Left ventricle myocardium inferior (tissue), 1 donor: ENCODE results near the gene A3GALT2. TPM values are rescaled to one million over a fixed set of nuclear protein-coding genes. Genes with fewer than 3 reads are reported as not detected.

ENCODE experiments used
- DNase-seq: peaks from one replicate; pipeline ENCODE4 v3.0.0-alpha.2; 2020
- H3K27ac ChIP-seq: fragments of 200-600 bp; replicated peaks from 2 replicates; pipeline ENCODE4 v1.8.0; 2021
- H3K27me3 ChIP-seq: fragments of 200-600 bp; 2 replicates; pipeline ENCODE4 v1.8.0; 2021; ENCODE audit warnings: low read depth
- H3K36me3 ChIP-seq: fragments of 200-600 bp; 2 replicates; pipeline ENCODE4 v1.8.0; 2021
- H3K4me1 ChIP-seq: fragments of 200-600 bp; 2 replicates; pipeline ENCODE4 v1.8.0; 2021
- H3K4me3 ChIP-seq: fragments of 200-600 bp; 2 replicates; pipeline ENCODE4 v1.8.0; 2021; ENCODE audit warnings: mild to moderate bottlenecking, moderate library complexity
- H3K9me3 ChIP-seq: fragments of 200-600 bp; replicated peaks from 2 replicates; pipeline ENCODE4 v1.8.0; 2021
- intact Hi-C: fragments of 100-400 bp; cut with micrococcal nuclease; formaldehyde crosslinking; loops from one replicate; pipeline ENCODE4 v1.11.0; 2022
- total RNA-seq: library from RNA; stranded (reverse); fragmentation: NEBNext Ultra II Directional; extraction: Animal tissue kit (Norgen Biotek cat#: 25700); gene quantifications from one replicate; pipeline ENCODE4 v1.2.1, GENCODE V29; 2021
- TF ChIP-seq, protein P1 (sequence below): fragments of 200-600 bp; IDR thresholded peaks from 2 replicates; pipeline ENCODE4 v1.8.0; 2021; ENCODE audit warnings: antibody characterized with exemption, mild to moderate bottlenecking, borderline replicate concordance
- donor health status: DM: no; HTN: yes; CAD: no; lungs with severe emphysema.

The A3GALT2 gene
- total RNA-seq, 1 donor from 2014 or later = not detected

DNA sequence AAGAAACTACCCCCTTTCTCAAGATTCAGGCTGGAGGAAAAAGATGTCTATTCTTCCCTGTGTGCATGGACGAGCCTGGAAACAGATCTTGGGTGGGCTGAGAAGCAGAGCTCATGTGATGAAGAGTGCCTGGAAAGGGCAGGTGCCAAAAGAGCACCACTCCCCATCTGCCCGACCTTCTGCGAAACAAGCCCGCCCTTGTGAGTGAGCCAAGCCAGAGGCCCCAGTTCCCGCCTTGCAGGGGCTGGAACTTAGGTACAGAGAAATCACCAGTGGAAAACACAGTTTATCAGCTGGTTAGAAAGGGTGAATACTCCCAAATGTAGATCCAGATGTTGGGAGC, 26.7 kb upstream of the A3GALT2 start:
- Histone ChIP-seq H3K4me1 (peaks cover 78% of the 10 kb centered on the region), H3K27me3 (no peaks in the 10 kb centered on the region), H3K27ac (peak overlapping the region; percentile 99), H3K36me3 (peaks cover 11% of the 10 kb centered on the region), H3K9me3 (no peaks in the 10 kb centered on the region), H3K4me3 (peak overlapping the region; percentile 92)
- intact Hi-C loops = no loop called here
- TF ChIP-seq, protein P1, sequence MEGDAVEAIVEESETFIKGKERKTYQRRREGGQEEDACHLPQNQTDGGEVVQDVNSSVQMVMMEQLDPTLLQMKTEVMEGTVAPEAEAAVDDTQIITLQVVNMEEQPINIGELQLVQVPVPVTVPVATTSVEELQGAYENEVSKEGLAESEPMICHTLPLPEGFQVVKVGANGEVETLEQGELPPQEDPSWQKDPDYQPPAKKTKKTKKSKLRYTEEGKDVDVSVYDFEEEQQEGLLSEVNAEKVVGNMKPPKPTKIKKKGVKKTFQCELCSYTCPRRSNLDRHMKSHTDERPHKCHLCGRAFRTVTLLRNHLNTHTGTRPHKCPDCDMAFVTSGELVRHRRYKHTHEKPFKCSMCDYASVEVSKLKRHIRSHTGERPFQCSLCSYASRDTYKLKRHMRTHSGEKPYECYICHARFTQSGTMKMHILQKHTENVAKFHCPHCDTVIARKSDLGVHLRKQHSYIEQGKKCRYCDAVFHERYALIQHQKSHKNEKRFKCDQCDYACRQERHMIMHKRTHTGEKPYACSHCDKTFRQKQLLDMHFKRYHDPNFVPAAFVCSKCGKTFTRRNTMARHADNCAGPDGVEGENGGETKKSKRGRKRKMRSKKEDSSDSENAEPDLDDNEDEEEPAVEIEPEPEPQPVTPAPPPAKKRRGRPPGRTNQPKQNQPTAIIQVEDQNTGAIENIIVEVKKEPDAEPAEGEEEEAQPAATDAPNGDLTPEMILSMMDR = no peak
- DNase-seq = no peak

GRCh38 chr1:33346927-33347649, 26.2 kb upstream of the A3GALT2 start:
- peaks cover 84% of the 10 kb centered on the region for H3K4me1 ChIP-seq
- peak overlapping the region; percentile 92 for H3K4me3 ChIP-seq
- H3K27me3 ChIP-seq = no peaks in the 10 kb centered on the region
- H3K36me3 ChIP-seq = peaks cover 10% of the 10 kb centered on the region
- H3K27ac ChIP-seq = peak overlapping the region; percentile 99
- DNase-seq = no peak
- TF ChIP-seq, protein P1 = no peak
- no peaks in the 10 kb centered on the region for H3K9me3 ChIP-seq
- intact Hi-C loops = no loop called here

- Histone ChIP-seq H3K27me3 (no peaks in the 10 kb centered on the region), H3K9me3 (no peaks in the 10 kb centered on the region), H3K4me1 (peaks cover 89% of the 10 kb centered on the region), H3K27ac (peak overlapping the region; percentile 99), H3K4me3 (peak overlapping the region; percentile 92), H3K36me3 (peaks cover 10% of the 10 kb centered on the region)
- intact Hi-C loops = no loop called here
- TF ChIP-seq, protein P1 = no peak
- DNase-seq = no peak
Measured at GRCh38 chr1:33346533-33346926, 25.6 kb upstream of the A3GALT2 start.

DNA sequence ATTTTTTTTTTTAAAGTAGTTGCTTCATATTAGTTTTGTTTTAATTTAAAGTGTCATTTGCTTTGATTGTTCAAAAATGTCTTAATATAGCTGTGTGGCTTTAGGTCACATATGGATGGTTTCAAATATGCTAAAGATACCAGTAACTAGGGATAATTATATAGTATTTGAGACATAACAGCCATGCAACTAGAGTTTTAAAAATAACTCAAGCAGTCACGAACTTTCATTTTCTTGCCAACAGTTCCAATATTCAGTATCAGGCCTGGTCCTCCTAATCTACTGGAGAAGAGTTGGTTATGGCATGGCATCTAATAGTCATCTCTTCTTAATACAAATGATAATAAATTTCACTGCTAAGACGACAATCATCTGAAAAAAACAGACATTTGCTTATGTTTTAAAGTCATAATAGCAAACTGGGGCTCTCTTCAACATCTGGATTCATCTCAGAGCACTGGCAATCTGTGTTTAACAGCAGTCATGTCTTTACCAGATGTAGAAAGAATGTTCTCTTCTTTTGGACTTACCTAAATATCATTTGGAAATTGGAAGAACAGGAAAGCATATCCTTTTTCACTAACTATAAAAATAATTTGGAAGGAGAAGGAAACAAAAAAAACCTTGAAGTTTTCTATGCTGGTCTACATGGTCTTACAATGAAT, 24.1 kb upstream of the A3GALT2 start:
- peaks cover 10% of the 10 kb centered on the region for H3K36me3 ChIP-seq
- H3K4me3 ChIP-seq = peak overlapping the region; percentile 92
- TF ChIP-seq, protein P1 = no peak
- peaks cover 95% of the 10 kb centered on the region for H3K4me1 ChIP-seq
- DNase-seq = no peak
- H3K9me3 ChIP-seq = no peaks in the 10 kb centered on the region
- intact Hi-C loops = no loop called here
- no peaks in the 10 kb centered on the region for H3K27me3 ChIP-seq
- peak overlapping the region; percentile 99 for H3K27ac ChIP-seq

DNA sequence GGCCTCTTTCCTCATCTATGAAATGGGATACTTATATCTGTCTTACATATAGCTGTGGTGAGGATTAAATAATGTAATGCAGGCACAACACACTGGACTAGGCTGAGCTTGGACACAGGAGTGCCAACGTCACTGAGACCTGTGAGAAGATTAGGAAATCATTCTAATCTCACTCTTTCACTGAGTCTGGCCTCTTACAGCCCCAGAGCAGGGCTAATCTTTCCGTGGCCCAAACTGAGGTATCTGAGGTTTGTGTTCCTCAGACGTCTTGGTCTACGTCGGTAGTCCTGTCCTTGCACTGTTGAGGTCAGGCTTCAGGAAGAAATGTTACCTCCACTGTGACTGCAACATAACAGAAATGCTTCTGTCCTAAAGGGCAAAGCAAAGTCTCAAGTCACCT, 22.6 kb upstream of the A3GALT2 start:
- Histone ChIP-seq H3K36me3 (peaks cover 10% of the 10 kb centered on the region), H3K27me3 (no peaks in the 10 kb centered on the region), H3K9me3 (no peaks in the 10 kb centered on the region), H3K27ac (peak overlapping the region; percentile 99), H3K4me1 (peaks cover 100% of the 10 kb centered on the region), H3K4me3 (peak overlapping the region; percentile 46)
- TF ChIP-seq, protein P1 = no peak
- intact Hi-C loops = no loop called here
- no peak for DNase-seq
